KOPT-K1 (cell line): ENCODE measurements around the gene ANK3.

Experiments used
- H3K27ac ChIP-seq: fragments of 200-600 bp; sonication (generic); 2 replicates; pipeline ENCODE4 v1.5.1; 2016; ENCODE audit warnings: antibody characterized with exemption, mild to moderate bottlenecking, low read depth, low read length; ENCODE audit not compliant: poor library complexity, severe bottlenecking
- H3K36me3 ChIP-seq: fragments of 200-600 bp; sonication (generic); 2 replicates; pipeline ENCODE4 v1.5.1; 2017; ENCODE audit warnings: antibody characterized with exemption, mild to moderate bottlenecking, low read length, moderate library complexity; ENCODE audit not compliant: insufficient read depth
- H3K9me3 ChIP-seq: fragments of 200-600 bp; sonication (generic); 2 replicates; pipeline ENCODE4 v1.5.1; 2017; ENCODE audit warnings: antibody characterized with exemption, low read length, mild to moderate bottlenecking; ENCODE audit not compliant: insufficient read depth, poor library complexity, severe bottlenecking

ANK3 gene

GRCh38 chr10:60008816-60009215 is 380.9 kb downstream of the ANK3 start:
- no peak overlapping the region for H3K27ac ChIP-seq
- H3K36me3 ChIP-seq = no peaks in the 10 kb centered on the region
- no peaks in the 10 kb centered on the region for H3K9me3 ChIP-seq

- H3K36me3 ChIP-seq = no peaks in the 10 kb centered on the region
- no peak overlapping the region for H3K27ac ChIP-seq
- no peaks in the 10 kb centered on the region for H3K9me3 ChIP-seq
These were observed 383.6 kb downstream of the ANK3 start for GRCh38 chr10:60006062-60006461.

- no peaks in the 10 kb centered on the region for H3K36me3 ChIP-seq
- no peaks in the 10 kb centered on the region for H3K9me3 ChIP-seq
These were observed 385.8 kb downstream of the ANK3 start for GRCh38 chr10:60003651-60004523.

GRCh38 chr10:60000747-60001146 is 388.9 kb downstream of the ANK3 start:
- Histone ChIP-seq H3K36me3 (no peaks in the 10 kb centered on the region), H3K27ac (no peak overlapping the region), H3K9me3 (no peaks in the 10 kb centered on the region)

More at GRCh38 chr10:60003651-60004523, 385.8 kb downstream of the ANK3 start:
- no peak overlapping the region for H3K27ac ChIP-seq

- no peaks in the 10 kb centered on the region for H3K36me3 ChIP-seq
- H3K27ac ChIP-seq = no peak overlapping the region
- H3K9me3 ChIP-seq = no peaks in the 10 kb centered on the region
These were observed 391.7 kb downstream of the ANK3 start for GRCh38 chr10:59997827-59998525.

GRCh38 chr10:59995862-59996261 is 393.8 kb downstream of the ANK3 start:
- no peak overlapping the region for H3K27ac ChIP-seq
- H3K9me3 ChIP-seq = no peaks in the 10 kb centered on the region
- no peaks in the 10 kb centered on the region for H3K36me3 ChIP-seq

GRCh38 chr10:59993931-59994330 is 395.7 kb downstream of the ANK3 start:
- Histone ChIP-seq H3K27ac (no peak overlapping the region), H3K9me3 (peaks cover 3% of the 10 kb centered on the region), H3K36me3 (no peaks in the 10 kb centered on the region)

- H3K27ac ChIP-seq = no peak overlapping the region
These were observed 398.0 kb downstream of the ANK3 start for GRCh38 chr10:59991661-59992060.

GRCh38 chr10:59991117-59991516 is 398.6 kb downstream of the ANK3 start:
- Histone ChIP-seq H3K27ac (no peak overlapping the region), H3K36me3 (no peaks in the 10 kb centered on the region), H3K9me3 (peaks cover 3% of the 10 kb centered on the region)

More at GRCh38 chr10:59991661-59992060, 398.0 kb downstream of the ANK3 start:
- H3K36me3 ChIP-seq = no peaks in the 10 kb centered on the region
- H3K9me3 ChIP-seq = peaks cover 3% of the 10 kb centered on the region

GRCh38 chr10:59985639-59986038 is 404.0 kb downstream of the ANK3 start:
- no peaks in the 10 kb centered on the region for H3K36me3 ChIP-seq
- no peak overlapping the region for H3K27ac ChIP-seq
- H3K9me3 ChIP-seq = peaks cover 3% of the 10 kb centered on the region

- Histone ChIP-seq H3K9me3 (peaks cover under 1% of the 10 kb centered on the region), H3K36me3 (no peaks in the 10 kb centered on the region), H3K27ac (no peak overlapping the region)
These were observed 405.3 kb downstream of the ANK3 start for GRCh38 chr10:59984415-59984814.

- Histone ChIP-seq H3K9me3 (peaks cover 7% of the 10 kb centered on the region), H3K36me3 (no peaks in the 10 kb centered on the region), H3K27ac (no peak overlapping the region)
These were observed 409.3 kb downstream of the ANK3 start for GRCh38 chr10:59980356-59980755.

GRCh38 chr10:59977486-59977885 is 412.2 kb downstream of the ANK3 start:
- no peaks in the 10 kb centered on the region for H3K36me3 ChIP-seq
- H3K27ac ChIP-seq = no peak overlapping the region
- peaks cover 7% of the 10 kb centered on the region for H3K9me3 ChIP-seq

- H3K36me3 ChIP-seq = no peaks in the 10 kb centered on the region
- H3K9me3 ChIP-seq = peaks cover 7% of the 10 kb centered on the region
- H3K27ac ChIP-seq = no peak overlapping the region
These were observed 412.8 kb downstream of the ANK3 start for GRCh38 chr10:59976909-59977308.
